ENCODE results near the gene RHOF. TPM values are rescaled to one million over a fixed set of nuclear protein-coding genes. Genes with fewer than 3 reads are reported as not detected.

The RHOF gene
- total and polyA plus RNA-seq, 2 of the 13 experiments (the other 11 are each of a cell fraction or from before 2014, with no cell fraction given) = 14.6 to 32.2 TPM

GRCh38 chr12:121807642-121808347 lies 14.3 kb upstream of the RHOF start:
- WGBS (ENCODE audit: low lambda C conversion rate) = 100% methylated on average over 1 of the region's 14 CpGs
- H3K4me3 ChIP-seq (replicated peaks in 1 of 3; ENCODE audit: insufficient read depth in 1 of 3, low read depth in 2 of 3, low read length in 3 of 3) = no peak overlapping the region
- in situ Hi-C loops (cut with HindIII; ENCODE audit: extremely low pct_ligation_motif_present, low pct_unique_long_range_greater_than_20kb) = no loop called here
- no peaks in the 10 kb centered on the region; a peak in 1 of 5 replicates for H3K27me3 ChIP-seq (ENCODE audit: control insufficient read depth in 1 of 2, insufficient read depth in 2 of 2, low read length in 2 of 2)
- FAIRE-seq = no peak
- H3K27ac ChIP-seq (ENCODE audit: extremely low read length, insufficient read depth, low read length) = no peak overlapping the region
- POLR2A ChIA-PET = interaction anchor here (0.7 to 14.5 kb wide), 4 partner anchors 10 to 209 kb away, joined by 3 to 393 read pairs (median 4); partner anchors contain the start of genes PSMD9, RHOF and SETD1B
- H3K36me3 ChIP-seq (replicated peaks in 1 of 2; ENCODE audit: control insufficient read depth in 1 of 2, insufficient read depth in 2 of 2, low read length in 2 of 2) = peaks cover 12 to 16% of the 10 kb centered on the region in 2 experiments; a peak in 3 of 5 replicates
- peaks cover 39% of the 10 kb centered on the region for H3K4me1 ChIP-seq (ENCODE audit: insufficient read depth, low read length)
- no peak for ATAC-seq
- peaks cover 44% of the 10 kb centered on the region for H3K79me2 ChIP-seq (ENCODE audit: insufficient read depth, low read length)
- CTCF ChIA-PET (ENCODE audit: low intra/inter-chr PET ratio, low total read pairs) = no interaction called here
- no peak overlapping the region for H3K4me2 ChIP-seq (ENCODE audit: low read depth, low read length)
- TF ChIP-seq MAX (IDR thresholded peaks at IDR 0.05) (no peak), ZBTB38 (CRISPR knock-in tag; IDR thresholded peaks at IDR 0.05) (no peak), PRDM4 (CRISPR knock-in tag; IDR thresholded peaks at IDR 0.05; ENCODE audit: borderline replicate concordance) (no peak), HNF4A (CRISPR knock-in tag; IDR thresholded peaks at IDR 0.05) (no peak), TSC22D2 (CRISPR knock-in tag; IDR thresholded peaks at IDR 0.05; ENCODE audit: borderline replicate concordance) (no peak), ZKSCAN5 (CRISPR knock-in tag; IDR thresholded peaks at IDR 0.05) (no peak), ZSCAN31 (CRISPR knock-in tag; IDR thresholded peaks at IDR 0.05; ENCODE audit: low read depth) (no peak), ZBTB1 (CRISPR knock-in tag; IDR thresholded peaks at IDR 0.05; ENCODE audit: borderline replicate concordance) (no peak), NCOA5 (CRISPR knock-in tag; IDR thresholded peaks at IDR 0.05) (no peak), AFF4 (CRISPR knock-in tag; IDR thresholded peaks at IDR 0.05) (no peak), CENPT (CRISPR knock-in tag; IDR thresholded peaks at IDR 0.05; ENCODE audit: low read depth) (no peak), ZKSCAN1 (IDR thresholded peaks at IDR 0.05; ENCODE audit: low read length) (no peak), HCFC1 (IDR thresholded peaks at IDR 0.05; ENCODE audit: low read depth, low read length) (no peak), CBX2 (IDR thresholded peaks at IDR 0.05; ENCODE audit: low read depth, low read length) (no peak), CBX2 (CRISPR knock-in tag; IDR thresholded peaks at IDR 0.05; ENCODE audit: low read depth) (no peak), ZNF773 (CRISPR knock-in tag; IDR thresholded peaks at IDR 0.05; ENCODE audit: borderline replicate concordance) (no peak)
- intact Hi-C loops (cut with micrococcal nuclease; ENCODE audit: unreplicated experiment) = no loop called here
- DNase-seq (ENCODE audit: low spot score) = no peak
- no TSS peak for BruUV-seq (replicated peaks)
- H4K20me1 ChIP-seq (ENCODE audit: insufficient read depth, low read length) = 0 out of 2 replicates have a peak, but pooled peaks cover 8% of the 10 kb centered on the region
- no peak overlapping the region for H3K9ac ChIP-seq (ENCODE audit: insufficient read depth, low read depth, low read length)
- H3K9me3 ChIP-seq (ENCODE audit: low read length) = no peaks in the 10 kb centered on the region
- no peak overlapping the region for H2AFZ ChIP-seq (ENCODE audit: low read length)

All from HepG2 (cell line).